Suppressor macrophage (primary cell): ENCODE data around the gene DRD3.

Experiments
- DNase-seq, 4 experiments: peaks; one replicate each; pipeline ENCODE4 v3.0.0-alpha.2; 2020 to 2022

The DRD3 gene

GRCh38 chr3:114119776-114120175 is 59.1 kb downstream of the DRD3 start:
- no peak for DNase-seq

GRCh38 chr3:114115143-114115542 is 63.7 kb downstream of the DRD3 start:
- DNase-seq = no peak

GRCh38 chr3:114114719-114115118 is 64.1 kb downstream of the DRD3 start:
- no peak for DNase-seq

GRCh38 chr3:114112696-114113095 is 66.2 kb downstream of the DRD3 start:
- DNase-seq = no peak

GRCh38 chr3:114111060-114111770 is 67.6 kb downstream of the DRD3 start:
- peak; percentile 44 to 82 (median 64) for DNase-seq

GRCh38 chr3:114110439-114110838 is 68.4 kb downstream of the DRD3 start:
- no peak for DNase-seq

GRCh38 chr3:114108137-114108536 is 70.7 kb downstream of the DRD3 start:
- peak in 3 of 4 experiments; percentile 30 to 48 (median 41) for DNase-seq

GRCh38 chr3:114104414-114104813 is 74.4 kb downstream of the DRD3 start:
- DNase-seq = no peak

- DNase-seq = no peak
These were observed 75.0 kb downstream of the DRD3 start for GRCh38 chr3:114103858-114104257.

GRCh38 chr3:114103181-114103580 is 75.7 kb downstream of the DRD3 start:
- no peak for DNase-seq

- DNase-seq = no peak
These were observed 77.8 kb downstream of the DRD3 start for GRCh38 chr3:114101101-114101500.

GRCh38 chr3:114095796-114096195 is 83.1 kb downstream of the DRD3 start:
- DNase-seq = no peak

GRCh38 chr3:114093596-114093995 is 85.3 kb downstream of the DRD3 start:
- peak; percentile 12 to 38 (median 26) for DNase-seq

GRCh38 chr3:114093016-114093380 is 85.9 kb downstream of the DRD3 start:
- DNase-seq = no peak

- peak in 3 of 4 experiments; percentile 11 to 40 (median 27) for DNase-seq
These were observed 86.5 kb downstream of the DRD3 start for GRCh38 chr3:114092151-114093015.

GRCh38 chr3:114089675-114090074 is 89.2 kb downstream of the DRD3 start:
- DNase-seq = no peak

GRCh38 chr3:114086356-114086755 is 92.5 kb downstream of the DRD3 start:
- no peak for DNase-seq

- DNase-seq = no peak
These were observed 95.7 kb downstream of the DRD3 start for GRCh38 chr3:114083112-114083511.

GRCh38 chr3:114081037-114081436 is 97.8 kb downstream of the DRD3 start:
- DNase-seq = no peak

GRCh38 chr3:114080201-114080600 is 98.7 kb downstream of the DRD3 start:
- no peak for DNase-seq

- DNase-seq = no peak
These were observed 99.1 kb downstream of the DRD3 start for GRCh38 chr3:114079761-114080160.

- no peak for DNase-seq
These were observed 100.7 kb downstream of the DRD3 start for GRCh38 chr3:114078126-114078525.
